GM21367 (cell line): Measurements from ENCODE around the gene MGAT3.

Experiments used
- ATAC-seq: cut with Tn5 transposase; IDR thresholded peaks from one replicate; pipeline ENCODE4 v1.9.1; 2021; ENCODE audit not compliant: unreplicated experiment

Gene MGAT3

DNA sequence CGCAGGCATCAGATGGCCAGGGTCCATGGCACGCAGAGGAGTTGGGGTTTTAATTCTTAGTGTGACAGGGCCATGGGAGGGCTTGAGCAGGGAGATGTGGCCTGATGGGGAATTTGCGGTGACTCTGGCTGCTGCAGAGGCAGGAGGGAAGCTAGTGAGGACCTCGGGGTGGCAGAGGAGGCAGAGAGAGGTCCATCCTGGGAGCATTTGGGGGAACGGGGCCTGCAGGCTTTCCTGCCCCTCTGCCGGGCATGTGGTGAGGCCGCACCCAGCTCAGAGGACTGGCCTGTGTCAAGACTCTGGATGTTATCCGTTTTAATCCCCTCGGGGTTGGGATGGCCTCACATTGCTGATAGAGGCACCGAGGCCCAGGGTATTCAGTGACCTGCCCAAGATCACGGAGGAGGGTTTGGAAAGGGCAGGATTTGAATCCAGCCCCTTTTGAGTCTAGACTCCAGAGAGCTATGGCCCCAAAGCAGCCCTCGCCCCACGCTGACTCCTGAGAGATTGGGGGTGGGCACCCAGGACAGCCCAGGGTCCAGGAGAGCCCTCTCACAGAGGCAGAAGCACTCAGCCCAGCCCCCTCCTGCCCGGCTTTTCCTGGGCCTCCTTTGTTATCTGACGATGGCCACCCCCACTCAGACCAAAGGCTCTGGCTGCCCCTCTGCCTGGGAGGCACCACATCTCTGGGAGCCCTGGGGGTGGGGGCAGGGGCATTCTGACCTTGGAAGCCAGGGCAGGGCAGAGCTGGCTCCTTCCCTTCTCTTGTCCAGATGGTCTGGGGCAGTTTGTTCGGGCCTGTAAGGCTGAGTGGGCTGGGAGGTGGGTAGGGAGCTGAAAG is 13.9 kb downstream of the MGAT3 start:
- ATAC-seq, result no peak

DNA sequence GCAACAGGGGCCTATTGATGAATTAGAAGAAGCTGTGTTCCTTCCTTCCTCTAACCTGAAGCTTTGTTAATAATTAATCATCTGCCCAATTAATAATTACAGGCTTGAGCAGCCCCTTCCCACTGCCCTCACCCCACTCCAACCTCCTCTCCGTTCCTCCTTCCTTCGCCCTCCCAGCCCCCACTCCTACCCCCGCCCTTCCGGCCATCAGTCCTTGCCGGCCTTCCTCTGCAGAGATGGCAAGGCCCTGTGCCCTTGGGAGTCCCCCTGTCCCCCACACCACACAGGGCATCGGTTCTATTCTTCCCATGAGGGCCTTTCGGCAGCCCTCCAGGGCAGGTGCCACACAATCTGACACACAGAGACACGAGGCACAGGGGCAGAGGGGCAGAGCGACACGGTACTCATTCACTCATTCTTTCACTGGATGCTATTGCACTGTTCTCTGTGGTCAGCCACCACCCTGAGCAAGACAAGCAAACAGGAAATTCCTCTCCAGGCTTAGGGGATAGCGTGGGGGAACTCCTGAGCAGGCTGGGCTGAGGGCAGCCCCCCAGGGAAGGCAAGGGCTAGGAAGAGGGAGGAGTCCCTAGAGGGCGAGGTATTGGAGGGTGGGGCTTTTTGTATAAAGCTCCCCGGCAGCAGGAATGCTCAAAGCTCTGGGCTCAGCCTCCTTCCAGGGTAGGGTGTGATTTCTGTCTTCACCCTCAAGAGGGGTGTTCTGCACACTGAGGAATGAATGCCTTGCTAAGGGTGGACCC is 14.7 kb downstream of the MGAT3 start:
- no peak for ATAC-seq

DNA sequence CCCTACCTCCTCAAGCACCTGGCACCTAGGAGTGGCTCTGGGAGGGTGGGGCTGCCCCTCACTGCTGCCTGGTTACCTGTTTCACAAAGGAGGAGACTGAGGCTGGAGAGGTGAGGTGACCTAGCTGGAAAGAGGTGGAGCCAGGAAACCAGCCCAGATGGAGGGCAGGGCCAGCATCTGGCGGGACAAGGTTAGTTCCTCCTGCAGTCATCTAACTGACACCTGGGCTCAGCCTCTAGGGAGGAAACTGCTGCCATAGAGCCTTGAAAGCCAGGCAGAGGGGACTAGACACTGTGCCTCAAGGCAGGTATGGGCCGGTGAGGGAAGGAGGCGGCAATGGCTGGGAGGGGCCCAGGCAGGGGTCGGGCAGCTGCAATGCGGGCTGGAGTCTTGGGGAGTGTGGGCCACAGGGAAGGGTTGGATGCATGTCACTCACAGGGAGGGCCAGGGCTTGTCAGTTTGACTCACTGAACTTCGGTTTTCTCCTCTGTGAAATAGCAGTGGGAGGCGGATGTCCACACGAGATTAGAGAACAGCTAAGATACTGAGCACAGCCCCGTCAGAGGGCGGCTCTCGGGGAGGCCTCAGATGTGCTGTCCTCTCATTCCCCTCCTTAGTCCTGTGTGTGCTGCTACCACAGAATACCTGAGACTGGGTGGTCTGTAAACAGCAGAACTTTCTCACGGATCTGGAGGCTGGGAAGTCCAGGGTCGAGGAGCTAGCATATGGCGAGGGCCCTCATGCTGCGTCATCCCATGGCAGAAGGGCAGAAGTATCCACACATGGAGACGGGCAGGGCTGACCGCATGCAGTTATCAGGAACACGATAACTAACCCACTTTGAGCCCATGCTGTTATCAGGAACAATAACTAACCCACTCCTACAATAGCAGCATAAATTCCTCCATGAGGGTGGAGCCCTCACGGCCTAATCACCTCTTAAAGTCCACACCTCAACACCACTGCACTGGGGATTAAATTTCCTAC is 16.1 kb downstream of the MGAT3 start:
- ATAC-seq, result no peak

DNA sequence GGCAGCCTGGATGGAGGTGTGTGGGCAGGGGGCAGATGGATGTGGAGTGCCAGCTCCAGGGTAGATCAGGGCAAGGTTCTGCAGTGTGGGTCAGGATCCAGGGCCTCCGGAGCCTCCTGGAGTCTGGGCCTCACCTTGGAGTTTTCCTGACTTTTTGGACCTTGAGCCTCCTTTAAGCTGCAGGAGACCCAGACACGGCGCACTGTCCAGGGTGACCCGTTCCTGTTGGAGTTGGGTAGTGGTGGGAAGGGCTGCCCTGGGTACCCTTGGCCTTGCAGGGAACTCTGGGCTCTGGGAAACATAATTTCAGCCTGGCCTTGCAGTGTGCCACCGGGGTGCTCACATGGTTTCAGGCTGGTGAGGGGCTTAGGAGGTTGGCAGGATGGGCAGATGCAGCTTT is 17.0 kb downstream of the MGAT3 start:
- no peak for ATAC-seq

DNA sequence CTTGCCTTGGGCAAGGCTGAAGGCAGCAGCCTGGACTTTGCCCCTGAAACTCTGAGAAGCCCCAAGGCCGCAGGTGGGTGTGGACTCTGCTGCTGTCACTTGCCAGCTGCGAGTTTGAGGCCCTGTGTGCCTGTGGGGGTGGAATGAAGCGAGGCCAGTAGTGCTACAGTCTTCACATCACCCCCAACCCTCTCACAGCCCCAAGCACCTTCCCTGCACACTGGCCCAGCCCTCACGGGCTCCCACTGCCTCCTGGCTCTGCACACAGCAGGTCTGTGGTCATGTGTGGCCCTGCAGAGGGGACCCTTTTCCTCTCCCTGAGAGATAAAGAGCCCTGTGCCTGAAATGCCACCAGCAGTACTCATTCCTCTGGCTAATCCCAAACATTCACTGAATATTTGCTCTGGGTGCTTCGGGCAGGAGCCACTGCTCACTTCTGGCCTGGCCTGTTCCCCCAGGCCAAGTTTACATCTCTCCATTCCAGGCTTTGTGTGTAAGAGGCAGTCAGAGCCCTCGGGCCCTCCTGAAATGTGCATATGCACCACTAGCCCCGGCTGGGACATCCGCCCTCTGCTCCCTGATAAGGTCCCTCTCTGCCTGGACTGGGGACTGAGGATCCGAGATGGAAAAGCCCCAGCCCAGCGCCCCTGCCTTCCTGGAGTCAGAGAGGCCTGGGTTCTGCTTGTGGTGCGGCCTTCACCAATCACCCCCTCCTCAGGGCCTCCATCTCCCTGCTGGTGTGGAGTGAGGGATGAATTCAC is 17.7 kb downstream of the MGAT3 start:
- no peak for ATAC-seq

DNA sequence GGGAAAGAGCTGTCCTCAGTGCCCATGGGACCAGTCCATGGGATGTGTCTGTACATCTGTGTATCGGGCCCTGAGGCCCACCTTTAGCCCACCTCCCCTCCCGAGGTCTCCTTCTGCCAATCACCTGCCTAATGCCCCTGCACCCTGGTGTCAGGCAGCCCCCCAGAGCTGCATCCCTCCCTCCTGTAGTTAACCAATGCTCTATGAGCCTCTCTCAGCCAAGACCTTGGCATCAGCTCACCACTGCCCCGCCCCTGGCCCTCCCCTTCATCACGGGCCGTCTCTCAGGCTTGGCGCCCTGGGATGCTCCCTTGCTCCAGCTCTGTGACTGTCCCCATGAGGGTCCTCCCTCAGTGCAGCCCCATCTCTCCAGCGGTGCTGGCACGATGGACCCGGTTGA is 18.5 kb downstream of the MGAT3 start:
- no peak for ATAC-seq

DNA sequence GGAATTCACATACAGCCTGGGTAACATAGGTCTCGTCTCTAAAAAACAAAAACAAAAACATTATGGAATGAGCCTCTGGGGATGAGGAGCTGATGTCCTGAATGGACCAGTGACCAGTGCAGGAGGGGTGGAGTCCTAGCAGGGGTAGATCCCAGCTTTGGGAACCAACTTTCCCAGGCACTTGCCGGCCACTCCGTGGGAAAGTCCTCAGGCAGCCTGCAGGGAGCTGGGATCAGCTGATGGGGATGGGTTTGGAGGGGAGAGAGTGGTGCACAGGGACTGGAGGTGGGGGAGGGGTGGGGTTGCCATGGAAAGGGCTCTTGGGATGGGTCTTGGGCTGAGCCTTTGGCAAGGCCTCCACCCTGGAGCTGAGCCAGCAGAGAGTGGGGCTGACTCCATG is 19.1 kb downstream of the MGAT3 start:
- no peak for ATAC-seq

DNA sequence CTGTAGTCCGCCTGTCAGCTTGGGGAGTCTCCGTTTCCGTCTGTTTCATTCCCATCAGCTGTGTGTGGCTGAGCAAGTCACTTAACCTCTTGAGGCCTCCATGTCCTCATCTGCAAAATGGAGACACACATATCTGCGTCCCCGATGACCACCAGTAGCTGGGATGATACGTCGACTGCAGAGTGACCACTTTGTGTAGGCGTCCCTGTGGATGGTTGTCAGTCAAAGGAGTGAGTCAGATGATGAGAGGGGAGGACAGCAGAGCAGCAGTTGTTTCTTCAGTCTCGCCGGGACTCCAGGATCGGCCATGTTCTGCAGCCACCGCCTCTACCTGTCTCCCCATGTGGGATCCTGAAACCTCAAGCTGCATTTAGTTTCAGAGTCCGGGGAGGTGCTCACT is 19.9 kb downstream of the MGAT3 start:
- ATAC-seq, result no peak

DNA sequence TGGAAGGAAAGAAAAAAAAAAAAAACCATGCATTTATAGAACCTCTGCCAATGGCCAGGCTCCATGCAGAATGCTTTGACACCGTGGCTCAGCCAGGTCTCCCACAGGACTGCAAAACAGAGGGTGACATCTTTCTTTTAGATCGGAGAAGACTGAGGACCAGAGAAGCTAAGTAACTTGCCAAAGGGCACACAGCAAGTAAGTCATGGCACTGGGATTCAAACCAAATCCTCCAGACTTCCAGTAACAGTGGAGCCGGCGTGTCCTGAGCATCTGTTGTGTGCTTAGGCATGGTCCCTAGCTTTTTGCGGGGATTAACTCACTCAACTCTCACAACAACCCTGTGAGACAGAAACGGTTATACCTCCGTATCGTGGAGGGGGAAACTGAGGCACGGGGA is 20.7 kb downstream of the MGAT3 start:
- ATAC-seq, result no peak

DNA sequence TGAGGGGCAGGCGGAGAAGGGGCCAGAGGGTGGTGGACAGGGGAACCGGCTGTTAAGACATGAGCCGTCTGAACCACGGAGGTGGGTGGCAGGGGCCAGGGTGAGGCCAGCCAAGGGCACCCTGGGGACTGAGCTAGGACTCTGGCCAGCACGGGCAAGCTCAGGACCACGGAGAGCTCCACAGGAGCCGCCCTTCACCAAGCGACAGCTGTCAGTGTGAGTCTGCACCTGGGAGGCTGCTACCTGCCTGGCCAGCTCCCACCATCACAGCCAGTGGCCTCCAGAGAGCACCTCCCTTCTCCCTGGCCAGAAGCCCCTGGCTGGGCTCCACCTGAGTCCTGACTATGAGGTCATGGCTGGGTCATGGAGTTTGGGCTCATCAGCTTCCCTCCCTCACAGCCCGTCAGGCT is 21.6 kb downstream of the MGAT3 start:
- ATAC-seq, result no peak

DNA sequence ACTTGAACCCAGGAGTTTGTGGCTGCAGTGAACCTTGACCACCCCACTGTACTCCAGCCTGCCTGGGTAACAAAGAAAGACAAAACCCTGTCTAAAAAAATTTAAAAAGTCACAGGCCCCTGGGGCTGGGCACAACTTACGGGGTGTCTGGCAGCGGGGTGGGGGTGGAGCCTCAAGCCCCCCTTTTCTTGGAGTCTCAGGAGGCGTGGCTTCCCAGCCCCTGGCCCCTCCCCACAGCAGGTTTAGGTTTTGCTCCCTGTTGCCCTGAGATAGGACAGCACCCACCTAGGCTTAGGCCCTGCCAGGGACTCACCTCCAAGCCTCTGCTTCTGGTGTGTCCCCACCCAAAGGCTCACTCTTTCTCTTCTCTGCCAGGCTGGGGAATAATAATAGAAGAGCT is 22.4 kb downstream of the MGAT3 start:
- no peak for ATAC-seq

DNA sequence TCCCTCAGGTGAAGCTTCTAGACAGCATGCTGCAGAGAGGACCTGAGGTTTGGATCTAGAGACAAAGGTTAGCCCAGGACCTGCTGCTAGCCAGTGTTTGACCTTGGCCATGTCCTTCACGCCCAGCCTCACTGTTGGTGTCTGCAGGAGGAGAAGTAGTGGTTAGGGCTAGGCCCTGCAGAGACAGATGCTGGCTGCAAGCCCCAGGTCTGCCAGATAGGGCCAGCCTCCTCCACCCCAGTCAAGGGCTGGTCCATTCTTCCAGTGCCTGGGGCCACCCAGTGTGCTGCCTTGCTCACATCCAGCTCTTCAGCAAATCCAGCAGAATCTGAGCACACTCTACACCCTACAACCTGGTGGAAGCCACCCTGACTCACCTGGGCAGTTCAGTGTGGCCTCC is 23.7 kb downstream of the MGAT3 start:
- ATAC-seq, result no peak

DNA sequence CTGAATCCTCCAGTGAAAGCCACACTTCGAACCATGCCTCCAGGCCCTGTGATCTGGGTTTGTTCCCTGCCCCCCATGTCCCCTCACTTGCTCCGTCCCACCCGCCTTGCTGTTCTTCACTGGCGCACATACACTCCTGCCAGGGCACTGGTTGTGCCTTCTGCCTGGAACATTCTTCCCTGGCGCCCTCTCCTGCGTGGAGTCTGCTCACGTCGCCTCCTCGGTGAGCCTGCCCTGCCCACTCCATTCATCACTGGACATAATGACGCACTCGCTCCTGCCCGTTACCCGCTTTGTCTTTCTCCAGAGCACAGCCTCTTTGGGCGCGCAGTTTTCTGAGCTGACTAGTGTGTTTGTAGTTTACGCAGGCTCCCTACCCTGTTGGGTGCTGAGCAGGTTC is 24.2 kb downstream of the MGAT3 start:
- no peak for ATAC-seq

DNA sequence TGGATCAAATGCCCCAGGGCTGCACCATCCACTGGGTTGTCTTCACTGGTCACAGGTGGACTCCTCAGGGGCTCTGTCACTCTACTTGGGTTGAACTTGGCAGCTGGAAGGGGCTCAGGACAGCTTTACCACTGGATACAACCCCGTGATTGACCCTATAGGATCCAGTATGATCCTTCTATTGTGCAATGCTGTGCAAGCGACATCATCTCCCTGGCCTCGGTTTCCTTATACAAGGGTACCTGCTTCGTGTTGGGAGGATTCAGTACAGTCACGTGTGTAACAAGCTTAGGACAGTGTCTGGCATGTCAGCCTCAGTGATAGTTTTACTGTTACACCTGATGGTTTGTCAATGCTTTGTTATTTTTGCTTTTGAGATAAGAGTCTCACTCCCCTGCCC is 24.8 kb downstream of the MGAT3 start:
- no peak for ATAC-seq

DNA sequence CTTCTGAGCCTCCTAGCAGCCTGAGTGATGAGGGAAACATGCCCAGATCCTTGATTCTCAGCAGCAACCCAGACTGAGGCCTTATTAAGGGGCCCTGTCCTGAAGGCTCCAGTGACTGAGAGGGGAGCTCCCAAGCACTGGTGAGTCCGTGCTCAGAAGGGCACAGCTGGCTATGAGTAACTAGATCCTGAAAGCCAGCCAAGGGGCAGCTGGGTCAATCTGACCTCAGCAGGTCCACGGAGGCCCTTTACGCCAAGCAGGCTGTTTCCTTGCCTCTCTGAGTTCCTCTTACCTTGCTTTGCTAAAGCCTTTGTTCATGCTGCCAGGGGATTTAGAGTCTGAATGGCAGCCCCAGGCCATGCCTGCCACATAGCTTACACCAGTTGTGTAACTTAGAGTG is 26.0 kb downstream of the MGAT3 start:
- ATAC-seq, result no peak

DNA sequence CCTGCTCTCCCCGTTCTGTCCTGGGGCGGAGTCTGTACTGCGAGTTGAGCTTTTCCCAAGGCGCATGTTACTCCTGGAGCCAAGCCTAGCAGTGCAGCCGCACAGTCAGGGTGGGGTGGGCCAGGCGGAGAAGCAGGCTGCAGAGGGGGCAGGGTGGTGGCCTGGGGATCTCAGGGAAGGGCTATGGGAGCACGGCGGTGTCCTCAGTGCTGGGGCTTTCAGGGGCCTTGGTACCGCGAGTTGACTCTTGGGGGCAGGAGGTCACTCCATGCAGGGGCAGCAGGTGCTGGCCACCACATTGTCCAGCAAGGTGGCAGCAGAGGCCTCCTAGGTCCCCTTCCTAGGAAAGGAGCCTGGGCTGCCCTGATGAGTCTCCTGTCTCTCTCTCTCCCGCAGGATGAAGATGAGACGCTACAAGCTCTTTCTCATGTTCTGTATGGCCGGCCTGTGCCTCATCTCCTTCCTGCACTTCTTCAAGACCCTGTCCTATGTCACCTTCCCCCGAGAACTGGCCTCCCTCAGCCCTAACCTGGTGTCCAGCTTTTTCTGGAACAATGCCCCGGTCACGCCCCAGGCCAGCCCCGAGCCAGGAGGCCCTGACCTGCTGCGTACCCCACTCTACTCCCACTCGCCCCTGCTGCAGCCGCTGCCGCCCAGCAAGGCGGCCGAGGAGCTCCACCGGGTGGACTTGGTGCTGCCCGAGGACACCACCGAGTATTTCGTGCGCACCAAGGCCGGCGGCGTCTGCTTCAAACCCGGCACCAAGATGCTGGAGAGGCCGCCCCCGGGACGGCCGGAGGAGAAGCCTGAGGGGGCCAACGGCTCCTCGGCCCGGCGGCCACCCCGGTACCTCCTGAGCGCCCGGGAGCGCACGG is 30.4 kb downstream of the MGAT3 start:
- no peak for ATAC-seq

DNA sequence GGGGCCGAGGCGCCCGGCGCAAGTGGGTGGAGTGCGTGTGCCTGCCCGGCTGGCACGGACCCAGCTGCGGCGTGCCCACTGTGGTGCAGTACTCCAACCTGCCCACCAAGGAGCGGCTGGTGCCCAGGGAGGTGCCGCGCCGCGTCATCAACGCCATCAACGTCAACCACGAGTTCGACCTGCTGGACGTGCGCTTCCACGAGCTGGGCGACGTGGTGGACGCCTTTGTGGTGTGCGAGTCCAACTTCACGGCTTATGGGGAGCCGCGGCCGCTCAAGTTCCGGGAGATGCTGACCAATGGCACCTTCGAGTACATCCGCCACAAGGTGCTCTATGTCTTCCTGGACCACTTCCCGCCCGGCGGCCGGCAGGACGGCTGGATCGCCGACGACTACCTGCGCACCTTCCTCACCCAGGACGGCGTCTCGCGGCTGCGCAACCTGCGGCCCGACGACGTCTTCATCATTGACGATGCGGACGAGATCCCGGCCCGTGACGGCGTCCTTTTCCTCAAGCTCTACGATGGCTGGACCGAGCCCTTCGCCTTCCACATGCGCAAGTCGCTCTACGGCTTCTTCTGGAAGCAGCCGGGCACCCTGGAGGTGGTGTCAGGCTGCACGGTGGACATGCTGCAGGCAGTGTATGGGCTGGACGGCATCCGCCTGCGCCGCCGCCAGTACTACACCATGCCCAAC is 31.2 kb downstream of the MGAT3 start:
- ATAC-seq, result no peak

DNA sequence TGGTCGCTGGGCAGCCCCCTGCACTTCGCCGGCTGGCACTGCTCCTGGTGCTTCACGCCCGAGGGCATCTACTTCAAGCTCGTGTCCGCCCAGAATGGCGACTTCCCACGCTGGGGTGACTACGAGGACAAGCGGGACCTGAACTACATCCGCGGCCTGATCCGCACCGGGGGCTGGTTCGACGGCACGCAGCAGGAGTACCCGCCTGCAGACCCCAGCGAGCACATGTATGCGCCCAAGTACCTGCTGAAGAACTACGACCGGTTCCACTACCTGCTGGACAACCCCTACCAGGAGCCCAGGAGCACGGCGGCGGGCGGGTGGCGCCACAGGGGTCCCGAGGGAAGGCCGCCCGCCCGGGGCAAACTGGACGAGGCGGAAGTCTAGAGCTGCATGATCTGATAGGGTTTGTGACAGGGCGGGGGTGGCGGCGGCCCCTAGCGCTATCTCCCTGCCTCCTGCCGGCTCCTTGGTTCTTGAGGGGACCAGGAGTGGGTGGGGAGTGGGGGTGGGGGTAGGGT is 31.8 kb downstream of the MGAT3 start:
- no peak for ATAC-seq
